Adrenal gland (tissue), 12 donors: ENCODE measurements around the gene INO80. TPM values are rescaled to one million over a fixed set of nuclear protein-coding genes. Genes with fewer than 3 reads are reported as not detected.
"Not testable (repeated sequence)": the region's sequence is repeated elsewhere in the genome, so short reads cannot be mapped to it uniquely, and the experiment has no call there.

ENCODE experiments used
- DNase-seq, 7 donors: peaks; one replicate each; pipeline ENCODE4 v3.0.0-alpha.2; 2019 to 2020
- H3K27ac ChIP-seq, 5 donors: fragments of 200-600 bp; sonication (generic) in 4 of 5; 1 replicate in 3 of 5; 2 replicates in 2 of 5; pipeline versions ENCODE4 v1.5.1 to v1.8.0; 2016 to 2020; ENCODE audit warnings: mild to moderate bottlenecking in 1 of 5
- H3K27me3 ChIP-seq: fragments of 200-600 bp; 2 replicates; pipeline ENCODE4 v1.8.0; 2021
- H3K36me3 ChIP-seq, 2 donors: fragments of 200-600 bp; replicated peaks in 1 of 2; 1 replicate in 1 of 2; 2 replicates in 1 of 2; pipeline versions ENCODE4 v1.5.1 to v1.8.0; 2018 to 2022
- H3K4me1 ChIP-seq, 2 donors: fragments of 200-600 bp; replicated peaks in 1 of 2; 1 replicate in 1 of 2; 2 replicates in 1 of 2; pipeline versions ENCODE4 v1.5.1 to v1.8.0; 2018 to 2021
- H3K4me3 ChIP-seq, 4 donors: fragments of 200-600 bp; sonication (generic) in 3 of 4; one replicate each; pipeline ENCODE4 v1.5.1; 2016 to 2018
- H3K9me3 ChIP-seq, 3 donors: fragments of 200-600 bp; sonication (generic) in 1 of 3; replicated peaks in 1 of 3; 1 replicate in 2 of 3; 2 replicates in 1 of 3; pipeline versions ENCODE4 v1.5.1 to v1.8.0; 2016 to 2021
- POLR2A ChIP-seq, 2 donors: fragments of 450-650 bp; IDR thresholded peaks; one replicate each; pipeline ENCODE4 v1.6.1; 2017; ENCODE audit warnings: antibody characterized with exemption in 2 of 2, mild to moderate bottlenecking in 2 of 2, moderate library complexity in 1 of 2
- WGBS, 4 donors: extraction: QIAGEN DNeasy Blood & Tissue Kit in 2 of 4; methylation state at CpG; one replicate each; pipeline versions ENCODE4 v1.1.5 to v1.1.7; 2013 to 2017; 5-methylcytosine and 5-hydroxymethylcytosine counted together
- intact Hi-C, 2 donors: fragments of 100-400 bp; cut with DNase I; formaldehyde crosslinking; loops; one replicate each; pipeline versions ENCODE4 v1.14.1 to v1.15.0; 2022 to 2023
- polyA plus RNA-seq, 3 donors: library from polyadenylated mRNA; stranded (reverse); fragments of 200-250 nt in 2 of 3; fragments of 350-450 nt in 1 of 3; fragmentation: Illumina TruSeq in 1 of 3; extraction: RNeasy Lipid Tissue Mini Kit (QIAGEN cat#74804) in 1 of 3; gene quantifications; one replicate each; pipeline ENCODE4 v1.2.3, GENCODE V29; 2013 to 2014
- total RNA-seq, 9 donors: library from RNA; depleted of rRNA in 4 of 9; stranded (reverse); fragments of >200 nt in 4 of 9; fragments of 120-200 nt in 1 of 9; fragmentation: NEBNext Ultra II Directional in 1 of 9; extraction: Animal tissue kit (Norgen Biotek cat#: 25700) in 1 of 9; gene quantifications; one replicate each; pipeline versions ENCODE4 v1.1.0 to v1.2.4, GENCODE V29; 2013 to 2023
- TF ChIP-seq, protein P1 (sequence below), 6 experiments: fragments of 450-650 bp in 4 of 6; fragments of 200-600 bp in 2 of 6; sonication (generic) in 1 of 6; IDR thresholded peaks; 1 replicate in 5 of 6; 2 replicates in 1 of 6; pipeline versions ENCODE4 v1.5.1 to v1.8.0; 2016 to 2021; ENCODE audit warnings: antibody characterized with exemption in 6 of 6, mild to moderate bottlenecking in 2 of 6, moderate library complexity in 1 of 6
- donor health status: healthy with polysubstance abuse.
- donor health status: Bipolar disorder and iron deficiency.
- donor health status: DM: yes; HTN: yes; CAD: no.
- donor health status: DM: no; HTN: no; CAD: no.
- donor health status: DM: no; HTN: no; CAD: no.
- donor health status: DM: yes; HTN: yes; CAD: no.

INO80 gene
- total and polyA plus RNA-seq, 12 donors: 5.4 to 25.0 (median 17.7) TPM

DNA sequence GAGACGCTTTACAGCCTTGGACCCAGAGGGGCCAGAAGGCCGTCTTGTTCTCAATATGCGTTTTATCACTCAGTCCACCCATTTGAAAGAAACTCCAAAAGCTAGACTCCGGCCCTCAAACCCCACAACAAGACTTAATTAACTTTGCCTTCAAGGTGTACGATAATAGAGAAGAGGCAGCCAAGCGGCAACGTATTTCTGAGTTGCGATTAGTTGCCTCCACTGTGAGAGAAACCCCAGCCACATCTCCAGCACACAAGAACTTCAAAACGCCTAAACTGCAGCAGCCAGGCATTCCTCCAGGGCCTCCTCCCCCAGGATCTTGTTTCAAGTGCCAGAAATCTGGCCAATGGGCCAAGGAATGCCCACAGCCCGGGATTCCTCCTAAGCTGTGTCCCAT lies 17.4 kb upstream of the INO80 start:
- Histone ChIP-seq H3K36me3 (no peaks in the 10 kb centered on the region), H3K4me1 (no peaks in the 10 kb centered on the region), H3K27me3 (no peaks in the 10 kb centered on the region), H3K4me3 (no peak overlapping the region), H3K27ac (no peak overlapping the region), H3K9me3 (no peaks in the 10 kb centered on the region)
- TF ChIP-seq POLR2A (IDR thresholded peaks at IDR 0.05): no peak
- TF ChIP-seq, protein P1, sequence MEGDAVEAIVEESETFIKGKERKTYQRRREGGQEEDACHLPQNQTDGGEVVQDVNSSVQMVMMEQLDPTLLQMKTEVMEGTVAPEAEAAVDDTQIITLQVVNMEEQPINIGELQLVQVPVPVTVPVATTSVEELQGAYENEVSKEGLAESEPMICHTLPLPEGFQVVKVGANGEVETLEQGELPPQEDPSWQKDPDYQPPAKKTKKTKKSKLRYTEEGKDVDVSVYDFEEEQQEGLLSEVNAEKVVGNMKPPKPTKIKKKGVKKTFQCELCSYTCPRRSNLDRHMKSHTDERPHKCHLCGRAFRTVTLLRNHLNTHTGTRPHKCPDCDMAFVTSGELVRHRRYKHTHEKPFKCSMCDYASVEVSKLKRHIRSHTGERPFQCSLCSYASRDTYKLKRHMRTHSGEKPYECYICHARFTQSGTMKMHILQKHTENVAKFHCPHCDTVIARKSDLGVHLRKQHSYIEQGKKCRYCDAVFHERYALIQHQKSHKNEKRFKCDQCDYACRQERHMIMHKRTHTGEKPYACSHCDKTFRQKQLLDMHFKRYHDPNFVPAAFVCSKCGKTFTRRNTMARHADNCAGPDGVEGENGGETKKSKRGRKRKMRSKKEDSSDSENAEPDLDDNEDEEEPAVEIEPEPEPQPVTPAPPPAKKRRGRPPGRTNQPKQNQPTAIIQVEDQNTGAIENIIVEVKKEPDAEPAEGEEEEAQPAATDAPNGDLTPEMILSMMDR (IDR thresholded peaks at IDR 0.05): no peak
- DNase-seq: no peak
- intact Hi-C loops: no loop called here
- WGBS, 4 donors: 77 to 85% (median 82%) methylated on average over 9 to 10 of the region's 10 CpGs

DNA sequence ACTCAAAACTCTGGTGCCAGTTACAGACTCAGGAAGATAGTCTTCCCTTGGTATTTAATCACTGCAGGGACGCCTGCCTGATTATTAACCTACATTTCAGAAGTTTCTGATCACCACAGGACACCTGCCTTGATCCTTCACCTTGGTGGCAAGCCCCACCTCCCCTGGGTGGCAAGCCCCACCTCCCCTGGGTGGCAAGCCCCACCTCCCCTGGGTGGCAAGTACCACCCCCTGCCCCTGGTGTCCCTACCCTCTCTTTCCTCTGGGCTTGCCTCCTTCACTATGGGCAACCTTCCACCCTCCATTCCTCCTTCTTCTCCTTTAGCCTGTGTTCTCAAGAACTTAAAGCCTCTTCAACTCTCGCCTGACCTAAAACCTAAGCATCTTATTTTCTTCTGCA lies 16.0 kb upstream of the INO80 start:
- H3K27me3 ChIP-seq, DNase-seq, H3K4me3 ChIP-seq, H3K9me3 ChIP-seq, H3K4me1 ChIP-seq, H3K36me3 ChIP-seq, intact Hi-C loops, H3K27ac ChIP-seq: not testable (repeated sequence)
- WGBS, 4 donors: 80 to 85% (median 84%) methylated on average over 2 of the region's 2 CpGs

DNA sequence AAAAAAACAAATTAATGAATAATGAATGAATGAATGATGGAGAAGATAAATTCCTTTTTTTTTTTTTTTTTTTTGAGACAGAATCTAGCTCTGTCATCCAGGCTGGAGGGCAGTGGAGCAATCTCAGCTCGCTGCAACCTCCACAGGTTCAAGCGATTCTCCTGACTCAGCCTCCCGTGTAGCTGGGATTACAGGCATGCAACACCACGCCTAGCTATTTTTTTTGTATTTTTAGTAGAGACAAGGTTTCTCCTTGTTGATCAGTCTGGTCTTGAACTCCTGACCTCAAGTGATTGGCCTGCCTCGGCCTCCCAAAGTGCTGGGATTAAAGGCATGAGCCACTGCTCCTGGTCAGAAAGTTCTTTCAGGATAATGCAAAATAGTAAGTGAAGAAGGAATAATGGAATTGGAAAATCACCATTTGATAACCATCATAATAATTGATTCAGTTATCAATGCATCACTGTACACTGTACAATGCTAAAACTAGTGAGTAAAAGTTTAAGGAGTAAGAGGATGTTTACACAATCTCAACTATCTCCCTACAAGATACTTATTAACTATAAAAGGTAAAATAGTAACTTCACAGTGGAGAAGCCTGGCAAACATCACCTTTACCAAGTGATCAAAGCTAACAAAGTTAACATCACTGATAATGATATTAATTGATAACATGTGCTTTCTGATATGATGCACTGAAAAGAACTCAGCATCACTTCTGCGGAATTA lies 12.3 kb upstream of the INO80 start:
- 80 to 84% (median 82%) methylated on average over 6 of the region's 6 CpGs for WGBS, 4 donors
- H3K9me3 ChIP-seq: no peaks in the 10 kb centered on the region

DNA sequence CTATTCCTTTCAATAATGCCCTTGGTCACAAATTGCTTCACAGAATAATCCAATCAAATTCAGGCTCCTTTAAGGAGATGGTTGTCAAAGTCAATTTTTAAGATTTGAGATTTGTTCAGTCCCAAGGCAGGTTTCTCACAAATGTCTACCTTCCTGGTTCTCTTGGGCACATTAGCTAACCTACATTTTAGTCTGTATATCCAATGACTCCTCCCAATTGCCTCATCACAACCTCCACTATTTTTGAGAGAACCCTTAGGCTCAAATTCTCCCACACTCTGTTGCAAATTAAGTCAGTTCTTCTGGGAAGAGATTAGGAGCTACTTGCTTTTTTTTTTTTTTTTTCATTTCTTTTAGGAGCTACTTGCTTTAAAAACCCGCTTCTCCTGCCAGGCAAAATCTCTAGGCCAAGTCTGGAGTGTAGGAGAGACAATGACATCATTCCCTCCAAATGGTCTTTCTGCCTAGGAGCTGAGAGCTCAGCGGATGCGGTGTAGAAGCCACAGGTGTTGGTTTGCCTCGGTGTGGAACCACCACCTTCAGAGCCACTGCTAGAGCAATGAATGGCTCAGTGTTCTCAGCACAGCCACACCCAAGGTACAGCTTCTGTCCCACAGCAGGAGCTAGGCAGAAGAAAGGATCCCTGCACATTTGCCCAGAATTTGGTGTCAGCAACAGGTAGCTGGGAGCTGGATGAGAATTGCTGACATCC lies 10.0 kb upstream of the INO80 start:
- Histone ChIP-seq H3K4me1 (no peaks in the 10 kb centered on the region), H3K9me3 (no peaks in the 10 kb centered on the region), H3K36me3 (no peaks in the 10 kb centered on the region), H3K27ac (no peak overlapping the region), H3K4me3 (no peak overlapping the region), H3K27me3 (no peaks in the 10 kb centered on the region)
- 68 to 83% (median 78%) methylated on average over 4 of the region's 4 CpGs for WGBS, 4 donors
- intact Hi-C loops: no loop called here
- no peak for DNase-seq
- TF ChIP-seq POLR2A (IDR thresholded peaks at IDR 0.05): no peak
- TF ChIP-seq, protein P1 (IDR thresholded peaks at IDR 0.05): no peak

More for the DNA sequence above, 12.3 kb upstream of the INO80 start:
- Histone ChIP-seq H3K27me3 (no peaks in the 10 kb centered on the region), H3K27ac (no peak overlapping the region), H3K4me1 (no peaks in the 10 kb centered on the region), H3K36me3 (no peaks in the 10 kb centered on the region), H3K4me3 (no peak overlapping the region)
- intact Hi-C loops: no loop called here
- no peak for DNase-seq
- no peak for TF ChIP-seq POLR2A (IDR thresholded peaks at IDR 0.05)
- TF ChIP-seq, protein P1 (IDR thresholded peaks at IDR 0.05): no peak
